AG04449 (cell line): ENCODE data around the gene CIB4.

Experiments used
- CTCF ChIA-PET: fragments of 350-600 bp; formaldehyde crosslinking; extraction: SDS; loops from one replicate; lab custom pipeline; 2021; ENCODE audit warnings: antibody characterized with exemption; lab: Yijun Ruan, JAX
- POLR2A ChIA-PET: fragments of 400-600, 350-600 bp; formaldehyde crosslinking; extraction: SDS; loops from one replicate; lab custom pipeline; 2020; ENCODE audit warnings: antibody characterized with exemption, inconsistent platforms; lab: Yijun Ruan, JAX
- DNase-seq: peaks from one replicate; pipeline ENCODE4 v3.0.0-alpha.2; 2010; ENCODE audit warnings: low read depth, low spot score
- H3K4me3 ChIP-seq: 2 replicates; pipeline ENCODE4 v1.5.1; 2011; ENCODE audit warnings: low read depth, mild to moderate bottlenecking, control low read depth, low read length
- TF ChIP-seq, protein P1 (sequence below): IDR thresholded peaks from one replicate; pipeline ENCODE4 v1.5.1; 2011; ENCODE audit warnings: mild to moderate bottlenecking, moderate library complexity, low read length, control low read depth, inconsistent platforms; ENCODE audit not compliant: insufficient read depth; ENCODE audit errors: missing control alignments

Gene CIB4

DNA sequence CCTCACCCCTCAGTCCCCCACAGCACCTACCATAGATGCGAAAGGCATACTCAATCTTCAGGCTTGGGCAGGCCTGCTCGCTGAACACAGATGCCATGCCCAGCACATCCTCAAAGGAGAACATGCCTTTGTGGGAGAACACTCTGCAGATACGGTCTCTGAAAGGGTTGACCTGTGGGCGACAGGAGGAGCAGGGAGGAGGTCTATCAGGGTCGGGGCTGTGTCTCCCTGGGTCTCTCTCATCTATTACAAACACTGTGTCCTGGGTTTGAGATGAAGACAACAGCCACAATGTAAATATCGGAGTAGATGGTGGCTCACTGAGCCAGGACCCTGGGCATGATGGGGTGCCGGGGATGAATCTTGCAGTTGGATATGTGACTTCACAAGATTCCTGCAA lies 46.0 kb downstream of the CIB4 start:
- TF ChIP-seq, protein P1, sequence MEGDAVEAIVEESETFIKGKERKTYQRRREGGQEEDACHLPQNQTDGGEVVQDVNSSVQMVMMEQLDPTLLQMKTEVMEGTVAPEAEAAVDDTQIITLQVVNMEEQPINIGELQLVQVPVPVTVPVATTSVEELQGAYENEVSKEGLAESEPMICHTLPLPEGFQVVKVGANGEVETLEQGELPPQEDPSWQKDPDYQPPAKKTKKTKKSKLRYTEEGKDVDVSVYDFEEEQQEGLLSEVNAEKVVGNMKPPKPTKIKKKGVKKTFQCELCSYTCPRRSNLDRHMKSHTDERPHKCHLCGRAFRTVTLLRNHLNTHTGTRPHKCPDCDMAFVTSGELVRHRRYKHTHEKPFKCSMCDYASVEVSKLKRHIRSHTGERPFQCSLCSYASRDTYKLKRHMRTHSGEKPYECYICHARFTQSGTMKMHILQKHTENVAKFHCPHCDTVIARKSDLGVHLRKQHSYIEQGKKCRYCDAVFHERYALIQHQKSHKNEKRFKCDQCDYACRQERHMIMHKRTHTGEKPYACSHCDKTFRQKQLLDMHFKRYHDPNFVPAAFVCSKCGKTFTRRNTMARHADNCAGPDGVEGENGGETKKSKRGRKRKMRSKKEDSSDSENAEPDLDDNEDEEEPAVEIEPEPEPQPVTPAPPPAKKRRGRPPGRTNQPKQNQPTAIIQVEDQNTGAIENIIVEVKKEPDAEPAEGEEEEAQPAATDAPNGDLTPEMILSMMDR = no peak
- ChIA-PET POLR2A (no interaction called here), CTCF (interaction anchor here (0.8 to 5.6 kb wide), 4 partner anchors 11 to 150 kb away, joined by 3 to 38 read pairs (median 16); no protein-coding TSS in a partner anchor)
- DNase-seq = no peak
- no peak overlapping the region for H3K4me3 ChIP-seq

GRCh38 chr2:26591619-26592505 lies 49.3 kb downstream of the CIB4 start:
- ChIA-PET POLR2A (no interaction called here), CTCF (interaction anchor here (1.3 to 9.7 kb wide), 3 partner anchors 11 to 14 kb away, joined by 3 to 96 read pairs (median 44); no protein-coding TSS in a partner anchor)

DNA sequence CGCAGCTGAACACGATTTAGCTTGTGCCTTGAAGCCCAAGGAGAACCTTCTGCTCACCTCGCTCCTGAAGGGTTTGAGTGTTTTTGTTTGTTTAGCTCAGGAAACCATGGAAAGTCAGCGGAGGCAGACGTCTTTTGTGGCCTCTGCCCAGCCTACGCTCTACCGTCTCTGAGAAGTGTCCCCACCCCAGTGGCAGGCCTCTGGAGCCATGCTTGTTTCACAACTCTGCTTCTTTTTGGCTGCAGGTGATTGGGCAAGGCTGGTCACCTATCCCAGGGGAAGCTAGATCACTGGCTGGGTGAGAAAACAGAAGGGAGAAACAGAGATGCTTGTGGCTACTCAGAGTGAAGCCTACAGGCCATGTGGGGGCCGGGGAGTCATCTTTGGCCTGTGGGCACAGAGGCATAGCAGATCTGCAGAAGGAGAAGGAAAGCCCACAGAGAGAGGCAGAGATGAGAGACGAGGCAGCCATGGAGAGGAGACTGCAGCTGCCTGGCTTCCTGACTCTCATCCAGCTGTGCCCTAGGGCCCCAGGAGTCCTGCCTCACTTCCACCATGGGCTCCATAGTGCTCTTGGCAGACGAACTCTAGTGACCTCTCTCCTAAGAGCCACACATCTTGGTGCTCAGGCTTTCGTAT lies 50.1 kb downstream of the CIB4 start:
- ChIA-PET CTCF (interaction anchor here (1.3 to 9.7 kb wide), 4 partner anchors 10 to 155 kb away, joined by 3 to 96 read pairs (median 28); no protein-coding TSS in a partner anchor), POLR2A (interaction anchor here (0.5 kb wide), 1 partner anchor 26 kb away, joined by 3 read pairs; no protein-coding TSS in a partner anchor)
- no peak overlapping the region for H3K4me3 ChIP-seq
- no peak for DNase-seq
- TF ChIP-seq, protein P1 = no peak

More at GRCh38 chr2:26591619-26592505, 49.3 kb downstream of the CIB4 start:
- no peak overlapping the region for H3K4me3 ChIP-seq
- TF ChIP-seq, protein P1 = no peak
- DNase-seq = no peak

DNA sequence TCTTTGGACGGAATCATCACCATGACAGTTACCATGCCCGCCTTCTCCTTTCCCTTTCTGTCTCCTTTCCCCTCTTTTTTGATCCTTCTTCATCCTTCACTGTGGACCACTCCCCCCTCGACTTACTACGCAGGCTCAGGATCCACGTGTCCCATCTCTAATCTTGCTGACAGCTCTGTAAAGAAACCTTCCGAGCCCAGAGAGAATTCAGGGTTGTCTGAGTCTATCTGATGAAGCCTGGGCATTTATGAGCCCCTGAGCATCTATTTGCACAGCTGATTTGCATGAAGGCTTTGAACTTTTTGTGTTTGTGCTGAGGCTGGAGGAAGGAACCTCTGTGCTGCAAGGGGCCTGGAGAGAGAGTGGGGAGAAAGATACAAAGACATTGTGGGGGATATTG lies 50.7 kb downstream of the CIB4 start:
- TF ChIP-seq, protein P1 = no peak
- ChIA-PET CTCF (interaction anchor here (2.4 to 9.7 kb wide), 3 partner anchors 13 to 155 kb away, joined by 12 to 96 read pairs (median 44); no protein-coding TSS in a partner anchor), POLR2A (interaction anchor here (0.5 kb wide), 1 partner anchor 26 kb away, joined by 3 read pairs; no protein-coding TSS in a partner anchor)
- no peak overlapping the region for H3K4me3 ChIP-seq
- DNase-seq = no peak

DNA sequence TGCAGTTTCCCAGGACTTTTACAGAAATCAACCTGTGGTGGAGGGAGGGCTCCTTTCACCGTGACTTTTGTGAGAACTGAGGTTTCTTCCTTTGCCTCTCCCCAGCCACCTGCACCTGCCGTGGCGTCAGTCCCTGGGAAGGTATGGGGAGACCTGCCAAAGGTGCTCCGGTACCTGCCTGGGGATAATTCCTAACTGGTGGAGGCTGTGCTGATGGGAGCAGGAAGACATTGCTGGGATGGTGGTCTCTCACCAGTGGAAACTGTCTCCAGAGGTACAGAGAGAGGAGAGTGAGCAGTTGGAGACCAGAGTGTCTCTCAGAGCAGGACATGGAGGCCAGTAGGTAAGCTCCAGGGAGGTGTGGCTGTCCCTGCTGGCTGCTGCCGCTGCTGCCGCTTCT lies 52.6 kb downstream of the CIB4 start:
- TF ChIP-seq, protein P1 = no peak
- no peak for DNase-seq
- ChIA-PET POLR2A (no interaction called here), CTCF (interaction anchor here (2.4 to 9.7 kb wide), 2 partner anchors 11 to 157 kb away, joined by 12 to 96 read pairs; no protein-coding TSS in a partner anchor)
- H3K4me3 ChIP-seq = no peak overlapping the region
